ENCODE measurements around the gene LRIT3.

LRIT3 gene

GRCh38 chr4:109847896-109848442, at the start of gene LRIT3:
Gene LRIT3, plus strand, starts transcription at chr4:109848107. Its CDS starts 95 bp downstream, at chr4:109848202.
- DNase-seq, result no peak

GRCh38 chr4:109798866-109799265, 49.0 kb upstream of the LRIT3 start:
- DNase-seq, result no peak

- no peak for DNase-seq
Observed at GRCh38 chr4:109801099-109801789, 46.7 kb upstream of the LRIT3 start.

GRCh38 chr4:109801895-109802319, 46.0 kb upstream of the LRIT3 start, which contains the start of gene CFI:
Gene CFI, minus strand, starts transcription at chr4:109801999. Its CDS starts 28 bp downstream, at chr4:109801971.
- no peak for DNase-seq

GRCh38 chr4:109803924-109804571, 43.9 kb upstream of the LRIT3 start:
- peak; percentile 16 for DNase-seq

- DNase-seq, result no peak
Observed at GRCh38 chr4:109809655-109810054, 38.3 kb upstream of the LRIT3 start.

GRCh38 chr4:109810552-109811387, 37.1 kb upstream of the LRIT3 start:
- no peak for DNase-seq

GRCh38 chr4:109811707-109812106, 36.2 kb upstream of the LRIT3 start:
- DNase-seq, result no peak

GRCh38 chr4:109815151-109816081, 32.5 kb upstream of the LRIT3 start, which contains the start of gene GAR1:
Gene GAR1, plus strand, starts transcription at chr4:109815762. Its CDS starts 403 bp downstream, at chr4:109816165.
- peak; percentile 32 for DNase-seq

- no peak for DNase-seq
Observed at GRCh38 chr4:109816082-109816442, 31.8 kb upstream of the LRIT3 start.

GRCh38 chr4:109816894-109817293, 31.0 kb upstream of the LRIT3 start:
- no peak for DNase-seq

- no peak for DNase-seq
Observed at GRCh38 chr4:109818268-109818667, 29.6 kb upstream of the LRIT3 start.

GRCh38 chr4:109820563-109820962, 27.3 kb upstream of the LRIT3 start:
- no peak for DNase-seq

- DNase-seq, result no peak
Observed at GRCh38 chr4:109821185-109821584, 26.7 kb upstream of the LRIT3 start.

GRCh38 chr4:109826719-109827118, 21.2 kb upstream of the LRIT3 start:
- no peak for DNase-seq

GRCh38 chr4:109827672-109828071, 20.2 kb upstream of the LRIT3 start, which contains the start of gene RRH:
Gene RRH, plus strand, starts transcription at chr4:109827972. Its CDS starts 56 bp downstream, at chr4:109828028.
- DNase-seq, result no peak

GRCh38 chr4:109833756-109834155, 14.2 kb upstream of the LRIT3 start:
- DNase-seq, result no peak

- no peak for DNase-seq
Observed at GRCh38 chr4:109836985-109837384, 10.9 kb upstream of the LRIT3 start.

- no peak for DNase-seq
Observed at GRCh38 chr4:109846395-109847098, 1.4 kb upstream of the LRIT3 start.

GRCh38 chr4:109848501-109848900, 594 bp downstream of the LRIT3 start:
- DNase-seq, result no peak

GRCh38 chr4:109850601-109851000, 2.7 kb downstream of the LRIT3 start:
- DNase-seq, result no peak
